ENCODE data around the gene CLGN. TPM values are rescaled to one million over a fixed set of nuclear protein-coding genes. Genes with fewer than 3 reads are reported as not detected.

The CLGN gene
- total and polyA plus RNA-seq, 2 of the 4 experiments (the other 2 are of a cell fraction) = 0.36 to 0.75 TPM

DNA sequence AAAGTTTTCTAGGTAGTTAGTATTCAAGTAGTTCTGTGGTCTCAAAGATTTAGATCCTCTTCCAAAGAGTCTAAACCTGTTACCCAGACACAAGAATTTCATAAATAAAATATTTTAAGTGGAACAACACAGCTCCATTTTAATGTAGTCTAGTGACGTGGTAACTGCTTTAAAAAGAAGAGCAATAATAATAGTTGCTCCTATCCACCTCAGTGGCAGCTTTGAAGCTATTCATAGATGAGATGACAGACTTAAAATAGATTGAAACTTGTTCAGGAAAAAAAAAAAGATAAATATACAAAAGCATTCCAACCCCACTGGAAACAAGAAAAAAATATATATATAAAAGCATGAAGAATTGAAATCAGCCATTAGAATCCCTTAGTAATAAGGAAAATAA is 39.4 kb downstream of the CLGN start:
- Histone ChIP-seq H2AK9ac (replicated peaks; ENCODE audit: low read depth, low read length, poor library complexity) (no peak overlapping the region), H2AFZ (replicated peaks; ENCODE audit: low read length, poor library complexity) (no peak overlapping the region), H3K79me1 (ENCODE audit: low read depth in 1 of 2, low read length in 2 of 2) (no peaks in the 10 kb centered on the region), H4K5ac (ENCODE audit: low read depth, low read length) (no peak overlapping the region), H3K4me3 (ENCODE audit: insufficient read depth, low read depth, low read length) (no peak overlapping the region), H2BK15ac (ENCODE audit: low read depth, low read length) (no peak overlapping the region), H2AK5ac (ENCODE audit: low read depth, low read length) (no peak overlapping the region), H4K20me1 (ENCODE audit: insufficient read depth, low read length) (no peaks in the 10 kb centered on the region), H3K14ac (replicated peaks; ENCODE audit: low read depth, low read length) (no peak overlapping the region), H3K4ac (ENCODE audit: low read depth, low read length) (no peak overlapping the region), H3K4me2 (ENCODE audit: low read depth, low read length) (no peak overlapping the region), H3K27ac (ENCODE audit: insufficient read depth, low read length) (no peak overlapping the region), H3K4me1 (ENCODE audit: control insufficient read depth, insufficient read depth, low read length) (no peaks in the 10 kb centered on the region), H3K27me3 (ENCODE audit: control insufficient read depth, insufficient read depth, low read length) (no peaks in the 10 kb centered on the region), H3K9ac (ENCODE audit: low read depth, low read length) (no peak overlapping the region), H3K23ac (ENCODE audit: low read depth, low read length) (no peak overlapping the region), H3K18ac (ENCODE audit: low read depth, low read length) (no peak overlapping the region), H3K36me3 (ENCODE audit: control insufficient read depth, insufficient read depth, low read length) (0 out of 2 replicates have a peak, but pooled peaks cover under 1% of the 10 kb centered on the region), H2BK20ac (ENCODE audit: low read depth, low read length) (no peak overlapping the region), H2BK5ac (ENCODE audit: low read depth, low read length, poor library complexity, severe bottlenecking) (no peak overlapping the region), H4K91ac (ENCODE audit: insufficient read depth, low read depth, low read length) (no peak overlapping the region), H2BK120ac (ENCODE audit: low read depth, low read length) (no peak overlapping the region), H3K9me1 (ENCODE audit: insufficient read depth, low read length) (no peaks in the 10 kb centered on the region), H4K8ac (ENCODE audit: low read depth in 2 of 2, low read length in 2 of 2) (no peak overlapping the region), H3K9me3 (ENCODE audit: control insufficient read depth, insufficient read depth, low read length) (no peaks in the 10 kb centered on the region), H3K56ac (ENCODE audit: extremely low read depth, insufficient read depth, low read length) (no peak overlapping the region)
- DNase-seq (no peak), ATAC-seq (ENCODE audit: low read depth) (no peak)
- intact Hi-C loops (cut with micrococcal nuclease) (no loop called here), dilution Hi-C loops (cut with HindIII; ENCODE audit: low sequenced_read_pairs, unreplicated experiment) (no loop called here), in situ Hi-C loops (cut with MboI; ENCODE audit: low sequenced_read_pairs) (no loop called here)
- WGBS, 2 experiments (ENCODE audit: extremely low coverage in 2 of 2, insufficient read length in 1 of 2) = no CpG with 5 or more reads among the region's 1 CpG
- ChIA-PET POLR2A (ENCODE audit: unreplicated experiment) (interaction anchor here (0.6 kb wide), 1 partner anchor 137 kb away, joined by 3 read pairs; no protein-coding TSS in a partner anchor), CTCF (interaction anchor here (0.7 kb wide), 1 partner anchor 12 kb away, joined by 3 read pairs; no protein-coding TSS in a partner anchor)
- TF ChIP-seq MAFK (IDR thresholded peaks at IDR 0.05; ENCODE audit: low read depth, low read length) = no peak
- TF ChIP-seq CHD1 (IDR thresholded peaks at IDR 0.05; ENCODE audit: low read depth, low read length) = no peak
- no peak for TF ChIP-seq FOS (IDR thresholded peaks at IDR 0.05; ENCODE audit: low read depth, low read length)
- no peak for TF ChIP-seq CEBPB (IDR thresholded peaks at IDR 0.05; ENCODE audit: low read depth, low read length)
- TF ChIP-seq, protein P1, sequence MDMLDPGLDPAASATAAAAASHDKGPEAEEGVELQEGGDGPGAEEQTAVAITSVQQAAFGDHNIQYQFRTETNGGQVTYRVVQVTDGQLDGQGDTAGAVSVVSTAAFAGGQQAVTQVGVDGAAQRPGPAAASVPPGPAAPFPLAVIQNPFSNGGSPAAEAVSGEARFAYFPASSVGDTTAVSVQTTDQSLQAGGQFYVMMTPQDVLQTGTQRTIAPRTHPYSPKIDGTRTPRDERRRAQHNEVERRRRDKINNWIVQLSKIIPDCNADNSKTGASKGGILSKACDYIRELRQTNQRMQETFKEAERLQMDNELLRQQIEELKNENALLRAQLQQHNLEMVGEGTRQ (IDR thresholded peaks at IDR 0.05; ENCODE audit: low read depth, low read length) = no peak
- TF ChIP-seq RFX5 (IDR thresholded peaks at IDR 0.05; ENCODE audit: low read depth, low read length) = no peak
- BruUV-seq (replicated peaks) = no TSS peak

All from IMR-90 (cell line).